Dermis blood vessel endothelial cell (primary cell): Measurements from ENCODE around the gene EGLN2. TPM values are rescaled to one million over a fixed set of nuclear protein-coding genes. Genes with fewer than 3 reads are reported as not detected.
"Not testable (repeated sequence)": the region's sequence is repeated elsewhere in the genome, so short reads cannot be mapped to it uniquely, and the experiment has no call there.

Experiments used
- DNase-seq: peaks from one replicate; pipeline ENCODE4 v3.0.0; 2010
- total RNA-seq: library from RNA; depleted of rRNA; stranded (reverse); fragments of >200 nt; gene quantifications from 2 replicates; pipeline ENCODE4 v1.2.3, GENCODE V29; 2014

The EGLN2 gene
- total RNA-seq, 1 donor from 2014 or later, result 197 TPM

GRCh38 chr19:40802300-40803169, 3.5 kb downstream of the EGLN2 start:
- peak; percentile 50 for DNase-seq

GRCh38 chr19:40803170-40803856, 4.3 kb downstream of the EGLN2 start:
- DNase-seq, result peak; percentile 17

- peak; percentile 11 for DNase-seq
Observed at GRCh38 chr19:40803857-40804782, 5.1 kb downstream of the EGLN2 start.

- peak; percentile 31 for DNase-seq
Observed at GRCh38 chr19:40804783-40805242, 5.8 kb downstream of the EGLN2 start.

GRCh38 chr19:40805258-40805868, 6.4 kb downstream of the EGLN2 start:
- DNase-seq, result no peak

GRCh38 chr19:40806423-40807146, 7.6 kb downstream of the EGLN2 start:
- peak; percentile 99 for DNase-seq

GRCh38 chr19:40807147-40808020, 8.4 kb downstream of the EGLN2 start:
- DNase-seq, result peak; percentile 42

GRCh38 chr19:40808021-40808325, 9.0 kb downstream of the EGLN2 start:
- DNase-seq, result no peak

- DNase-seq, result no peak
Observed at GRCh38 chr19:40808497-40808896, 9.5 kb downstream of the EGLN2 start.

- DNase-seq, result no peak
Observed at GRCh38 chr19:40809358-40810086, 10.5 kb downstream of the EGLN2 start.

- peak; percentile 8 for DNase-seq
Observed at GRCh38 chr19:40810160-40810559, 11.2 kb downstream of the EGLN2 start.

- peak; percentile 75 for DNase-seq
Observed at GRCh38 chr19:40810649-40811408, 11.8 kb downstream of the EGLN2 start.

GRCh38 chr19:40811478-40812341, 12.7 kb downstream of the EGLN2 start:
- DNase-seq, result peak; percentile 8

- DNase-seq, result not testable (repeated sequence)
Observed at GRCh38 chr19:40812571-40812970, 13.6 kb downstream of the EGLN2 start.

- DNase-seq, result peak; percentile 10
Observed at GRCh38 chr19:40813182-40813581, 14.2 kb downstream of the EGLN2 start.

- no peak for DNase-seq
Observed at GRCh38 chr19:40815223-40815622, 16.2 kb downstream of the EGLN2 start.

- DNase-seq, result peak; percentile 43
Observed at GRCh38 chr19:40818480-40819399, 19.7 kb downstream of the EGLN2 start.
